Measurements from ENCODE around the gene PHGDH. TPM values are rescaled to one million over a fixed set of nuclear protein-coding genes. Genes with fewer than 3 reads are reported as not detected.

PHGDH gene
- total and polyA plus RNA-seq, 2 donors from 2014 or later: 71.9 to 126 TPM

DNA sequence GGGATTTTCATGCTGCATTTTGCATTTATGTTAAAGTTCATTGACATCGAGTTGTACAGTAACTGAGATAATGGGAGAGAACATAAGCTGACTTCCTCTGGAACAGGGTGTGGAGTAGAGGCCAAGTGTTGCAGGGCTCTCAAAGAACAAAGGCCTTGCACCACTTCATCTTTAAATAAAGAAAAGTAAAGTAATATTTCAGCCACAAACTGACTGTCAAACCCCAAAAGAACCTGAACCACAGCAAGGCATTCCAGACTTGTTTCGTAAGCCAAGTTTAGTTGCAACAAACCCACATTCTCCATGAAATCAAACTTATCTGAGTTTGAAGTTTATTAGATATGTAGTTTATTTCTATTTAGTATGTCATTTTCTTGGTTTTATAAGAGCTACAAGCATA, 76.0 kb downstream of the PHGDH start:
- Histone ChIP-seq H3K27ac (ENCODE audit: low read depth in 2 of 2, low read length in 2 of 2) (no peak overlapping the region), H3K36me3 (ENCODE audit: control insufficient read depth in 2 of 3, insufficient read depth in 3 of 3, low read length in 3 of 3) (no peaks in the 10 kb centered on the region), H3K4me3 (ENCODE audit: low read length in 3 of 3) (no peak overlapping the region), H3K27me3 (ENCODE audit: control insufficient read depth, insufficient read depth, low read length) (no peaks in the 10 kb centered on the region), H3K9ac (ENCODE audit: low read length in 3 of 3) (no peak overlapping the region), H3K4me1 (ENCODE audit: control insufficient read depth in 2 of 3, insufficient read depth in 2 of 3, low read depth in 1 of 3, low read length in 3 of 3) (peaks cover 0 to 5% (median 5%) of the 10 kb centered on the region in 3 donors), H3K9me3 (ENCODE audit: control insufficient read depth in 2 of 3, insufficient read depth in 1 of 3, low read length in 3 of 3) (no peaks in the 10 kb centered on the region)
- TF ChIP-seq, protein P1, sequence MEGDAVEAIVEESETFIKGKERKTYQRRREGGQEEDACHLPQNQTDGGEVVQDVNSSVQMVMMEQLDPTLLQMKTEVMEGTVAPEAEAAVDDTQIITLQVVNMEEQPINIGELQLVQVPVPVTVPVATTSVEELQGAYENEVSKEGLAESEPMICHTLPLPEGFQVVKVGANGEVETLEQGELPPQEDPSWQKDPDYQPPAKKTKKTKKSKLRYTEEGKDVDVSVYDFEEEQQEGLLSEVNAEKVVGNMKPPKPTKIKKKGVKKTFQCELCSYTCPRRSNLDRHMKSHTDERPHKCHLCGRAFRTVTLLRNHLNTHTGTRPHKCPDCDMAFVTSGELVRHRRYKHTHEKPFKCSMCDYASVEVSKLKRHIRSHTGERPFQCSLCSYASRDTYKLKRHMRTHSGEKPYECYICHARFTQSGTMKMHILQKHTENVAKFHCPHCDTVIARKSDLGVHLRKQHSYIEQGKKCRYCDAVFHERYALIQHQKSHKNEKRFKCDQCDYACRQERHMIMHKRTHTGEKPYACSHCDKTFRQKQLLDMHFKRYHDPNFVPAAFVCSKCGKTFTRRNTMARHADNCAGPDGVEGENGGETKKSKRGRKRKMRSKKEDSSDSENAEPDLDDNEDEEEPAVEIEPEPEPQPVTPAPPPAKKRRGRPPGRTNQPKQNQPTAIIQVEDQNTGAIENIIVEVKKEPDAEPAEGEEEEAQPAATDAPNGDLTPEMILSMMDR (IDR thresholded peaks at IDR 0.05; ENCODE audit: borderline replicate concordance, extremely low read depth, insufficient read depth): no peak
- intact Hi-C loops (cut with DNase I): no loop called here
- DNase-seq (no peak), FAIRE-seq (no peak)

DNA sequence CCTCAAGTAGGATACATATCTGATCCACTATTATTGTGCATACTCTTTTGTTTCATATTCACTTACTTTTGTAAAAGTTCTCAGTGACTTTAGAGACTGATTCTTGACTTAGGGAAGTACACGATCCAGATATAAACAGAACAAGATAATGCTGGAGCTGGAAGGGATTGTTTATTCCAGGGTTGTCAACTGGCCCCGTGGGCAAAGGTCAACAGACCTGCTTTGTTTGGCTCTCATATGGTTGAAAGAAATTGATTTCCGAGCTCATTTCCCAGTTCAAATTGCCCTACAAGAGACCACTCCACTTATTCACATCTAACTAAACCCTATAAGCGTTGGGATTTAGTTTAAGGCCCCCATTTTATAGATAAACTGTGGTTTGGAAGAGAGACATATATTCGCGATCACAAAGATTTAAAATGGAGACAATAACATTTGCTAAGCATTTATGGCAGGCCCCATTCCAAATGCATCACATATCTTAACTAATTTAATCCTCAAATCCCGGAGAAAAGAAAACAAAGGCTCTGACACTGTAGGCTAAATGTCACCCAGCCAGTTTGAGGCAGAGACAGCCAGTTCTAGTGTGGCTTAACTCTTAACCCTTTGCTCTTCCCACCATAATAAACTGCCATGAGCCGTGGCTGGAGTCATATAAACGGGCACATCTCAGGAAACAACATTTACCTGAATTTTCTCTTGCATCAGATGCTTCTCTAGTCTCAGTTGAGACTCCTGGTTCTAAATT, 78.9 kb downstream of the PHGDH start:
- H3K4me1 ChIP-seq (ENCODE audit: control insufficient read depth in 2 of 3, insufficient read depth in 2 of 3, low read depth in 1 of 3, low read length in 3 of 3): peaks cover 0 to 5% (median 0%) of the 10 kb centered on the region in 3 donors
- no peaks in the 10 kb centered on the region for H3K27me3 ChIP-seq (ENCODE audit: control insufficient read depth, insufficient read depth, low read length)
- TF ChIP-seq, protein P1 (IDR thresholded peaks at IDR 0.05; ENCODE audit: borderline replicate concordance, extremely low read depth, insufficient read depth): no peak
- H3K4me3 ChIP-seq (ENCODE audit: low read length in 3 of 3): no peak overlapping the region
- no peak overlapping the region for H3K9ac ChIP-seq (ENCODE audit: low read length in 3 of 3)
- FAIRE-seq (no peak), DNase-seq (peak in 1 of 5 donors; percentile 72)
- H3K36me3 ChIP-seq (ENCODE audit: control insufficient read depth in 2 of 3, insufficient read depth in 3 of 3, low read length in 3 of 3): no peaks in the 10 kb centered on the region
- H3K27ac ChIP-seq (ENCODE audit: low read depth in 2 of 2, low read length in 2 of 2): no peak overlapping the region
- no peaks in the 10 kb centered on the region for H3K9me3 ChIP-seq (ENCODE audit: control insufficient read depth in 2 of 3, insufficient read depth in 1 of 3, low read length in 3 of 3)
- intact Hi-C loops (cut with DNase I): no loop called here

DNA sequence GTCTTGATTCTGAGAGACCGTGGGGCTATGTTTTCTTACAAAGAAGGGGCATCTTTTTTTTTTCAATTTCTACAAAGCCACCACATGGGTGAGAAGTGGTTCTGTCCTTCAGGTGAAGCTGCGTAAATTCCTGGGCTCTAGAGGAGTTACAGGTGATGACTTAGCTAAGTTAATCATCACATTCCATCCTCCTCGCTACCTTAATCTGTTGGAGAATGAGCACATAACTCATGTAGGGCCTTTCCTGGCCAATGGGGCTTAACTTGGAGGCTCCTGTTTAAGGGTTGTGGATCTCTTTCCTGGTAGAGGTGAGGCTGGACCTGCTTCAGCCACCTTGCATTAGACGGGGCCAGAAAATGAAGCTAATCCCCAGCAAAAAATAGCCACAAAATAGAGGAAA, 79.6 kb downstream of the PHGDH start:
- H3K9me3 ChIP-seq (ENCODE audit: control insufficient read depth in 2 of 3, insufficient read depth in 1 of 3, low read length in 3 of 3): no peaks in the 10 kb centered on the region
- no peak overlapping the region for H3K27ac ChIP-seq (ENCODE audit: low read depth in 2 of 2, low read length in 2 of 2)
- FAIRE-seq (no peak), DNase-seq (no peak)
- H3K36me3 ChIP-seq (ENCODE audit: control insufficient read depth in 2 of 3, insufficient read depth in 3 of 3, low read length in 3 of 3): no peaks in the 10 kb centered on the region
- H3K27me3 ChIP-seq (ENCODE audit: control insufficient read depth, insufficient read depth, low read length): no peaks in the 10 kb centered on the region
- TF ChIP-seq, protein P1 (IDR thresholded peaks at IDR 0.05; ENCODE audit: borderline replicate concordance, extremely low read depth, insufficient read depth): no peak
- intact Hi-C loops (cut with DNase I): no loop called here
- H3K4me3 ChIP-seq (ENCODE audit: low read length in 3 of 3): no peak overlapping the region
- H3K4me1 ChIP-seq (ENCODE audit: control insufficient read depth in 2 of 3, insufficient read depth in 2 of 3, low read depth in 1 of 3, low read length in 3 of 3): peaks cover 0 to 5% (median 0%) of the 10 kb centered on the region in 3 donors
- H3K9ac ChIP-seq (ENCODE audit: low read length in 3 of 3): no peak overlapping the region

Other genes starting within 250 kb of the PHGDH start
- not detected for gene HSD3B1, start 204.7 kb upstream of the PHGDH start, total RNA-seq
- gene HSD3B1, start 204.7 kb upstream of the PHGDH start, polyA plus RNA-seq (ENCODE audit: insufficient read depth, low read depth, low replicate concordance): not detected
- 8.3 TPM for gene ZNF697, start 63.7 kb upstream of the PHGDH start, total RNA-seq
- gene ZNF697, start 63.7 kb upstream of the PHGDH start, polyA plus RNA-seq (ENCODE audit: insufficient read depth, low read depth, low replicate concordance): 4.1 TPM
- gene HMGCS2, start 57.0 kb downstream of the PHGDH start, total RNA-seq: 3.9 TPM
- 163 TPM for gene HMGCS2, start 57.0 kb downstream of the PHGDH start, polyA plus RNA-seq (ENCODE audit: insufficient read depth, low read depth, low replicate concordance)
- not detected for gene REG4, start 99.5 kb downstream of the PHGDH start, total RNA-seq
- gene REG4, start 99.5 kb downstream of the PHGDH start, polyA plus RNA-seq (ENCODE audit: insufficient read depth, low read depth, low replicate concordance): 0.34 TPM
- not detected for gene ADAM30, start 184.6 kb downstream of the PHGDH start, total RNA-seq
- gene ADAM30, start 184.6 kb downstream of the PHGDH start, polyA plus RNA-seq (ENCODE audit: insufficient read depth, low read depth, low replicate concordance): not detected

All from kidney (tissue), 14 donors.